Testis (tissue), 2 donors: ENCODE measurements around the gene USP32.

ENCODE experiments used
- POLR2A ChIP-seq: fragments of 450-650 bp; IDR thresholded peaks from one replicate; pipeline ENCODE4 v1.6.1; 2017; ENCODE audit warnings: antibody characterized with exemption, mild to moderate bottlenecking, moderate library complexity
- TF ChIP-seq, protein P1 (sequence below), 3 experiments: fragments of 450-650 bp in 2 of 3; fragments of 200-600 bp in 1 of 3; sonication (generic) in 1 of 3; IDR thresholded peaks; one replicate each; pipeline ENCODE4 v1.5.1; 2016 to 2019; ENCODE audit warnings: antibody characterized with exemption in 3 of 3, mild to moderate bottlenecking in 2 of 3, moderate library complexity in 1 of 3

DNA sequence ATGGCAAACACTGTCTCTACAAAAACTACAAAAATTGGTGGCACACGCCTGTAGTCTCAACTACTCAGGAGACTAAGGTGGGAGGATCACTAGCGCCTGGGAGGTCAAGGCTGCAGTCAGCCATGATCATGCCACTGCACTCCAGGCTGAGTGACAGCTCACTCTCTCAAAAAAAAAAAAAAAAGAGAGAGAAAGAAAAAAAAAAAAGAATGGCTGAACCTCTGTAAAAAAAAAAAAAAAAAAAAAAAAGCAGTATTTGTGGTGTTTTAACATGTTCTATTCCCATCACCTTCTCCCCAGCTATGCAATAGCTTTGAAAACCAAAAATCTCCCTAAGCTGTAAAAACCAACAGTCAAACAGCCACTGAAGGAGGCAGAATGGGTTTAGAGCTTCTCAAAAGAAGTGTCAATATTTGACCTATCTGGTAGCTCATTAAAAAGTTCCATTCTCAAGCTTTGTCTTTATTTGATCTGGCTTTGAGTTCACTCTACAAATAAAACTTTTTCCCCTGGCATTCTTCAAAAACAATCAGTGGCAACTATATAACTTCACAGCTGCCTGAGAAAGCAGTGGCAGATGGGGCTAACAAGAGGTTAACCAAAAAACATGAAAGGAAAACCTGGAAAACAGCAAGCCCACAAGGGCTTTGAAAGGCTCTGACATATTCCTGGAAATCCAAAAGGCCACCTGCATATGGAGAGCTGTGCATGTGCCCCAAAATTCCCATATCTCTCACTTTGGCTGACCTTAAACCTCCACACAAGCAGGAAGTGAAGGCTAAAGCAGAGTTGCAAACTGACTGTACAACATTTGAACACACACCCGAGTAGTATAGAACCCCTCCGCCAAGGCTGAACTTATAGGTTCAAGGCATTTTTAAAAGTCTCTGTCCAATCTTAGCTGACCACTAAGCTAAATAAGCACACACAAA is 36.0 kb downstream of the USP32 start:
- no peak for TF ChIP-seq POLR2A
- TF ChIP-seq, protein P1, sequence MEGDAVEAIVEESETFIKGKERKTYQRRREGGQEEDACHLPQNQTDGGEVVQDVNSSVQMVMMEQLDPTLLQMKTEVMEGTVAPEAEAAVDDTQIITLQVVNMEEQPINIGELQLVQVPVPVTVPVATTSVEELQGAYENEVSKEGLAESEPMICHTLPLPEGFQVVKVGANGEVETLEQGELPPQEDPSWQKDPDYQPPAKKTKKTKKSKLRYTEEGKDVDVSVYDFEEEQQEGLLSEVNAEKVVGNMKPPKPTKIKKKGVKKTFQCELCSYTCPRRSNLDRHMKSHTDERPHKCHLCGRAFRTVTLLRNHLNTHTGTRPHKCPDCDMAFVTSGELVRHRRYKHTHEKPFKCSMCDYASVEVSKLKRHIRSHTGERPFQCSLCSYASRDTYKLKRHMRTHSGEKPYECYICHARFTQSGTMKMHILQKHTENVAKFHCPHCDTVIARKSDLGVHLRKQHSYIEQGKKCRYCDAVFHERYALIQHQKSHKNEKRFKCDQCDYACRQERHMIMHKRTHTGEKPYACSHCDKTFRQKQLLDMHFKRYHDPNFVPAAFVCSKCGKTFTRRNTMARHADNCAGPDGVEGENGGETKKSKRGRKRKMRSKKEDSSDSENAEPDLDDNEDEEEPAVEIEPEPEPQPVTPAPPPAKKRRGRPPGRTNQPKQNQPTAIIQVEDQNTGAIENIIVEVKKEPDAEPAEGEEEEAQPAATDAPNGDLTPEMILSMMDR (IDR thresholded peaks at IDR 0.05): no peak
